Liver (tissue), 9 donors: ENCODE results near the gene C2orf74. TPM values are rescaled to one million over a fixed set of nuclear protein-coding genes. Genes with fewer than 3 reads are reported as not detected.

Experiments used
- DNase-seq: peaks from one replicate; pipeline ENCODE4 v3.0.0-alpha.2; 2017; ENCODE audit warnings: low spot score
- H3K27ac ChIP-seq, 2 donors: one replicate each; pipeline ENCODE4 v1.7.0; 2013; ENCODE audit warnings: inconsistent platforms in 2 of 2, low read length in 2 of 2, control low read depth in 1 of 2, low read depth in 1 of 2, mild to moderate bottlenecking in 1 of 2
- H3K27me3 ChIP-seq, 4 donors: one replicate each; pipeline versions ENCODE4 v1.6.1 to v1.7.0; 2013; ENCODE audit warnings: low read length in 3 of 4, inconsistent platforms in 1 of 4, mild to moderate bottlenecking in 1 of 4, moderate library complexity in 1 of 4; ENCODE audit not compliant: control insufficient read depth in 4 of 4, insufficient read depth in 4 of 4
- H3K36me3 ChIP-seq, 4 donors: one replicate each; pipeline versions ENCODE4 v1.6.1 to v1.7.0; 2013; ENCODE audit warnings: low read length in 3 of 4, mild to moderate bottlenecking in 3 of 4, low read depth in 1 of 4, moderate library complexity in 1 of 4; ENCODE audit not compliant: control insufficient read depth in 4 of 4, insufficient read depth in 3 of 4
- H3K4me1 ChIP-seq, 4 donors: one replicate each; pipeline versions ENCODE4 v1.6.1 to v1.7.0; 2013; ENCODE audit warnings: low read length in 3 of 4, mild to moderate bottlenecking in 3 of 4, moderate library complexity in 1 of 4; ENCODE audit not compliant: control insufficient read depth in 4 of 4, insufficient read depth in 4 of 4
- H3K4me3 ChIP-seq, 3 donors: one replicate each; pipeline versions ENCODE4 v1.6.1 to v1.7.0; 2013; ENCODE audit warnings: low read length in 3 of 3, control low read depth in 1 of 3, low read depth in 1 of 3, mild to moderate bottlenecking in 1 of 3
- H3K9ac ChIP-seq, 2 donors: one replicate each; pipeline ENCODE4 v1.7.0; 2013; ENCODE audit warnings: low read length in 2 of 2, mild to moderate bottlenecking in 2 of 2, moderate library complexity in 2 of 2, control low read depth in 1 of 2, low read depth in 1 of 2
- H3K9me3 ChIP-seq, 4 donors: one replicate each; pipeline versions ENCODE4 v1.6.1 to v1.7.0; 2013; ENCODE audit warnings: low read length in 3 of 4; ENCODE audit not compliant: control insufficient read depth in 4 of 4
- ATF3 ChIP-seq: IDR thresholded peaks from 2 replicates; pipeline ENCODE4 v1.6.1; 2016; ENCODE audit warnings: antibody characterized with exemption
- CTCF ChIP-seq: fragments of 150-350 bp; IDR thresholded peaks from 2 replicates; pipeline ENCODE4 v1.5.1; 2017; ENCODE audit warnings: improper control_type of control experiment, low read depth, low read length; ENCODE audit not compliant: missing input control
- EGR1 ChIP-seq, 2 donors: IDR thresholded peaks; 2 replicates each; pipeline ENCODE4 v1.6.1; 2016 to 2018; ENCODE audit warnings: antibody characterized with exemption in 2 of 2, low read depth in 2 of 2
- FOXA1 ChIP-seq: IDR thresholded peaks from 2 replicates; pipeline ENCODE4 v1.6.1; 2016; ENCODE audit warnings: antibody characterized with exemption
- FOXA2 ChIP-seq: IDR thresholded peaks from 2 replicates; pipeline ENCODE4 v1.6.1; 2016; ENCODE audit warnings: antibody characterized with exemption
- GABPA ChIP-seq, 2 donors: IDR thresholded peaks in 1 of 2; conservative IDR thresholded peaks in 1 of 2; 2 replicates each; pipeline ENCODE4 v1.6.1; 2016; ENCODE audit warnings: antibody characterized with exemption in 2 of 2, mild to moderate bottlenecking in 1 of 2, moderate library complexity in 1 of 2
- HNF4A ChIP-seq, 2 donors: conservative IDR thresholded peaks; 2 replicates each; pipeline ENCODE4 v1.6.1; 2016; ENCODE audit warnings: antibody characterized with exemption in 2 of 2, mild to moderate bottlenecking in 2 of 2
- HNF4G ChIP-seq: IDR thresholded peaks from 2 replicates; pipeline ENCODE4 v1.6.1; 2016; ENCODE audit warnings: antibody characterized with exemption
- JUND ChIP-seq, 2 donors: IDR thresholded peaks; 2 replicates each; pipeline ENCODE4 v1.6.1; 2016; ENCODE audit warnings: antibody characterized with exemption in 2 of 2
- MAX ChIP-seq: IDR thresholded peaks from 2 replicates; pipeline ENCODE4 v1.6.1; 2016; ENCODE audit warnings: antibody characterized with exemption
- NR2F2 ChIP-seq: IDR thresholded peaks from 2 replicates; pipeline ENCODE4 v1.6.1; 2016; ENCODE audit warnings: antibody characterized with exemption
- RAD21 ChIP-seq, 2 donors: IDR thresholded peaks; 2 replicates each; pipeline ENCODE4 v1.6.1; 2016; ENCODE audit warnings: antibody characterized with exemption in 2 of 2, mild to moderate bottlenecking in 2 of 2
- REST ChIP-seq: IDR thresholded peaks from 2 replicates; pipeline ENCODE4 v1.6.1; 2016; ENCODE audit warnings: antibody characterized with exemption, mild to moderate bottlenecking
- RXRA ChIP-seq, 2 donors: IDR thresholded peaks; 2 replicates each; pipeline ENCODE4 v1.6.1; 2017 to 2018; ENCODE audit warnings: antibody characterized with exemption in 2 of 2, mild to moderate bottlenecking in 1 of 2
- SP1 ChIP-seq: IDR thresholded peaks from 2 replicates; pipeline ENCODE4 v1.6.1; 2018; ENCODE audit warnings: antibody characterized with exemption, mild to moderate bottlenecking
- TAF1 ChIP-seq: conservative IDR thresholded peaks from 2 replicates; pipeline ENCODE4 v1.6.1; 2016; ENCODE audit warnings: antibody characterized with exemption, mild to moderate bottlenecking
- YY1 ChIP-seq: IDR thresholded peaks from 2 replicates; pipeline ENCODE4 v1.6.1; 2016; ENCODE audit warnings: antibody characterized with exemption, mild to moderate bottlenecking
- ZBTB33 ChIP-seq: IDR thresholded peaks from 2 replicates; pipeline ENCODE4 v1.6.1; 2016; ENCODE audit warnings: antibody characterized with exemption
- WGBS: extraction: QIAGEN DNeasy Blood & Tissue Kit; methylation state at CpG from one replicate; pipeline ENCODE4 v1.1.7; 2013; 5-methylcytosine and 5-hydroxymethylcytosine counted together
- polyA plus RNA-seq, 2 donors: library from polyadenylated mRNA; stranded (reverse) in 1 of 2; unstranded in 1 of 2; fragments of 200-250 nt in 1 of 2; fragments of >200 nt in 1 of 2; fragmentation: Nextera tagmentation in 1 of 2; extraction: Ambion mirVana in 1 of 2; gene quantifications; one replicate each; pipeline versions ENCODE4 v1.2.1 to v1.2.3, GENCODE V29; 2013 to 2015
- total RNA-seq, 2 donors: library from RNA; depleted of rRNA; stranded (reverse); fragments of >200 nt; gene quantifications; one replicate each; pipeline ENCODE4 v1.2.3, GENCODE V29; 2014
- donor health status: healthy.
- donor health status: healthy.
- donor health status: healthy.
- donor health status: healthy.
- donor health status: healthy.

Gene C2orf74
- total and polyA plus RNA-seq, 4 donors = 3.5 to 23.3 (median 5.6) TPM

GRCh38 chr2:61180686-61181085, 18.7 kb downstream of the C2orf74 start:
- H3K4me1 ChIP-seq = peaks cover 3 to 33% (median 18%) of the 10 kb centered on the region in 4 donors
- no peak overlapping the region for H3K9ac ChIP-seq
- no peaks in the 10 kb centered on the region for H3K9me3 ChIP-seq
- H3K27me3 ChIP-seq = no peaks in the 10 kb centered on the region
- TF ChIP-seq GABPA (IDR thresholded peaks at IDR 0.05 in 1 of 2, conservative IDR thresholded peaks at IDR 0.05 in 1 of 2) (no peak), YY1 (no peak), FOXA2 (no peak), HNF4A (conservative IDR thresholded peaks at IDR 0.05) (no peak), JUND (IDR thresholded peaks at IDR 0.05) (no peak), MAX (no peak), RAD21 (IDR thresholded peaks at IDR 0.05) (no peak), RXRA (IDR thresholded peaks at IDR 0.05) (no peak), CTCF (no peak), EGR1 (IDR thresholded peaks at IDR 0.05; ENCODE audit: low read depth in 2 of 2) (no peak), HNF4G (no peak), SP1 (no peak), ATF3 (no peak), FOXA1 (no peak), TAF1 (no peak), REST (no peak), ZBTB33 (no peak), NR2F2 (no peak)
- no peak overlapping the region for H3K27ac ChIP-seq
- DNase-seq = no peak
- WGBS = 89% methylated on average over 6 of the region's 6 CpGs
- H3K4me3 ChIP-seq = no peak overlapping the region
- H3K36me3 ChIP-seq = peaks cover 10 to 57% (median 43%) of the 10 kb centered on the region in 4 donors
